GM18873 (cell line): ENCODE measurements around the gene POLR3A.

Experiments
- ATAC-seq: cut with Tn5 transposase; IDR thresholded peaks from one replicate; pipeline ENCODE4 v1.9.1; 2021; ENCODE audit warnings: mild to moderate bottlenecking, moderate library complexity, moderate number of reproducible peaks; ENCODE audit not compliant: unreplicated experiment, low FRiP score

Gene POLR3A

DNA sequence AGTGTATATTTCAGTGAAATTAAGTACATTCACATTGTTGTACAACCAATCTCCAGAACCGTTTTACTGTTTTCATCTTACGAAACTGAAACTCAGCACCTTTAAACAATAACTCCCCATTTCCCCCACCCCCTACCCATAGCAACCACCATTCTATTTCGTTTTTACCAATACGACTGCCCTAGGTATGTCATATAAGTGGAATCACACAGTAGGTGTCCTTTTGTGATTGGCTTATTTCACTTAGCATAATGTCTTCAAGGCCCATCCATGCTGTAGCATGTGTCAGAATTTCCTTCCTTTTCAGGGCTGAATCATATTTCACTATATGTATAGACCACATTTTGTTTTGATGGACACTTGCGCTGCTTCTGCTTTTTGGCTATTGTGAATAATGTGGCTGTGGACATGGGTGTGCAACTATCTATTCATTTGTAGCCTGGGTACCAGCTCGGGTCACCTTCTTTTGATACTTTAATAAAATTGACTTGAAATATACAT, 68.4 kb downstream of the POLR3A start:
- no peak for ATAC-seq

DNA sequence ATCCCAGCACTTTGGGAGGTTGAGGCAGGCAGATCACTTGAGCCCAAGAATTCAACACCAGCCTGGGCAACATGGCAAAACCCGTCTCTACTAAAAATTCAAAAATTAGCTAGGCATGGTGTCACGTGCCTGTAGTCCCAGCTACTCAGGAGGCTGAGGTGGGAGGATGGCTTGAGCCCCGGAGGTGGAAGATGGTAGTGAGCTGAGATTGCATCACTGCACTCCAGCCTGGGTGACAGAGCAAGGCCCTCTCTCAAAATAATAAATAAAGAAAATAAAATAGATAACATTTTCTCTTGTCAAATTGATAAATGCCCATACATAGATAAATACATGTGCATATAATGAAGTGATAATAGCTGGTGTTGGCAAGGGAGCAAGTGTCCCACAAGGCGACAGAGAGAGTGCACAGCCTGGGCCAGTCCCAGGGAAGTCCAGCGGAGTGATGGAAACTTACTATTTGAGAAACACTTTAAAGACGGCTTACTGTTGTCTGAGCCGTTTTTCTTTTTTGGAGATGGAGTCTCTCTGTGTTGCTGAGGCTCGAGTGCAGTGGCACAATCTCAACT, 69.3 kb downstream of the POLR3A start:
- ATAC-seq = no peak

DNA sequence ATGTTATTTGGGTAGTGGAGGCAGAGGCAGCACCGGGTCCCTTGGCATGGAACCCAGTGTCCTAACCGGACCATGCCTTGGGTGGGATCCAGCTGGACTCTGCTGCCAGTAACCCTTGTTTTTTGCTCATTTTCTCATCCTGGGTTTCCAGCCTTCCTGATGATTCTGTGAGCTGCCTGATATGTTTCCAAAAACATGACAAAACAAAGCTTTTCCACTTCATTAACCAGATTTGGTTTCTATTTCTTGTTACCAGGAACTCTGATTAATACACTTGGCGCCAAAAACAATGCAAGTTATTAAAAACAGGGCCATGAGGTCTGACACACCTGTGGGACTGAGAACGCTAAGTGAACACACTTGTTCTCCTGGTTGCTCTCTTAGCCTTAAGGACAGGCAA, 69.9 kb downstream of the POLR3A start:
- no peak for ATAC-seq

DNA sequence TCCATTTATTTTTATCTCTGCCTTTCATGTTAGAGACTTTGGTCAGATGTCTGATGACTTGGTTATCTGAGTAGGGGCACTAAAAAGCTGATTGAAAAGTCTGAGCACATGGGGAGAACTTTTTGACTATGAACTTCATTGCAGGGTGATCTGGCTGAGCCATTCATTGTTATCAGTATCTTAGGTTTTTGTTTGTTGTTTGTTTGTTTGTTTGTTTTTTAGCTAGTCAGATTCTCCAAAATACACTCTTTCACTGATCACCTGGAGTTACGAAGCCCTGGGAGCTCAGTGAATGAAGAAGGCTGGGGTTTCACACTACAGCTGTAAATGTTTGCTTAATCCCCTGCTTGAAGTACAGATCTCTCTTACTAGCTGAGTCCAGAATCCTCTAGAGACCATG, 74.2 kb downstream of the POLR3A start:
- no peak for ATAC-seq

DNA sequence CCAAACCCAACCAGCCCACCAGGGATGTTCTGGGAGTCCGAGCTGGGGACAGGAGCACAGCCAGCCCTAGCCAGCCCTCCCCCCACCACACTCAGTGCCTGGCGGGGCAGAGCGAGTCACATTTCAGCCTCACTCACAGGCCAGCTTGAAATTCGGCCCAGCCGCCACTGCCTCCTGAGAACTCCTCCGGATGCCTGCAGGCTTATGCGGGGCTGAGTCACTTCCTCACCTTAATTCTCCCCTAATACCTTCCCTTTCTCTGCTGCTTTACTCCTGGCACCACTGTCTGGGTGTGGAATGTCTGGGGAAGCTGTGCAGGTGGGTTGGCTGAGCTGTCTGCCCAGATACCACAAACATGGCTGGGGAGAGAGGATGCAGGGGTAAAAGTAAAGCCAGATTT, 80.1 kb downstream of the POLR3A start:
- no peak for ATAC-seq

DNA sequence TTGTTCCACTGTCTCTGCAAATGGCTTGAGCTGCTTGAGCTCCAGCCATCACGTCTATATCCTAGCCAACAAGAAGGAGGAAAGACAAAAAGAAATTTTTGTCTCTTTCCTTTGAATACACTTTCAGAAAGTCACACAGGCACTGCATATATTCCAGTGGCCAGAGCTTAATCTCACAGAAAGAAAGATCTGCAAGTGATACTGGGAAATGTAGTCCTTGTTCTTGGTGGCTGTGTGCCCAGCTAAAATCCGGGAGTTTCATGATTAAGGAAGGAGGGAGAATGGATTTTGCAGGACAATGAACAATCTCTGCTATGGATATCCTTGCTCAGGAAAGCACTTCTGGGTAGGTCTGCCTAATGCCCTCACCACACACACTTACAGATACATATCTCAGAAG, 83.2 kb downstream of the POLR3A start:
- no peak for ATAC-seq

DNA sequence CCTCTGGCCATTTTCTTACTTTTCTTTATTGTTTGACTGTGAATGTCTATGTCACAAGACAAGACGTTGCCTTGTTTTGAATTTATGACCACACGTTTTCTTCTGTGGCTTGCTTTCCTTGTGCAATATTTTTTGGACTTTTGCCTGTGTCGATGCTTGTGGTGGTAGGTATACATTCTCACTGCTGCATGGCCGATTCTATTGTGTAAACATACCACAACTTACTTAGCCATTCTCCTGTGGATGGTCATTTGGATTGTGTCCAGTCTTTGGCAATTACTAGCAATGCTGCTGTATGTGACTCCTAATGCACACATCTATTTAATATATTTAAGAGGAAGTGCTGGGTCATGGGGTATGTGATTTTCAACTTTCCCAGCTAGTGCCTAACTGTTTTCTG, 84.8 kb downstream of the POLR3A start:
- no peak for ATAC-seq

DNA sequence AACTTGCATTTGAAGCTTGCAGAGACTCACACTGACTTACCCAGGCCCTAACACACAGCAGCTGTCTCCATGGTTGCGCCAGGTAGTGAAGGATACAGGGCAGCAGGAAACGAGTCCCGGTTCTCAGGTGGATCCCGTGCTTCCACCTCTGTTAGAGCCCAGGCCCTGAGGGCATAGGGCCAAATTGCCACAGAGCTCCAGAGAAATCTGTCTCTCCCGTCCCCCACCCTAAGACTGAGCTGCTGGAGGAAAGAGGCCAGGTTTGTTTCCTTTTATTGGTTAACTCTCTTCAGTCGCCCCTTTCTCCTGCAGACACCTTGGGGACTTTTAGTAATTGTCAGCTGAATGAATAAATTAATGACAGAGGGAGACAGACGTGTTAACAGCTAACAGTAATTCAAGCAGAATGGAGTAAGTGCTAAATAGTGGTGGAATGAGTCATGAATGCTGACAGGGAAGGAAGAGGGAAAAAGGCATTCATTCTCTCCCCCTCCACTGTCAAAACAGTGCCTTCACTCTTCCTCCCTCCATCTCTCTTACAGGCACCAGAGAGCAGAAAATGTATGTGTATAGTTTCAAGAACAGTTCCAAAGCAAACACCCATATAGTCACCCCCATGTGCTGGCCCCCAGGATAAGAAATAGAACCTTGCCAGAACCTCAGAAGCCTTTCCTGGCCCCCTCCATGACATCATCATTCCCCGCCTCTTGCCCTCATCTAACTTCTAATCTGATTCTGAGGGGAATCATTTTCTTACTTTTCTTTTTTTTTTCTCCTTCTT, 86.0 kb downstream of the POLR3A start:
- ATAC-seq = no peak

DNA sequence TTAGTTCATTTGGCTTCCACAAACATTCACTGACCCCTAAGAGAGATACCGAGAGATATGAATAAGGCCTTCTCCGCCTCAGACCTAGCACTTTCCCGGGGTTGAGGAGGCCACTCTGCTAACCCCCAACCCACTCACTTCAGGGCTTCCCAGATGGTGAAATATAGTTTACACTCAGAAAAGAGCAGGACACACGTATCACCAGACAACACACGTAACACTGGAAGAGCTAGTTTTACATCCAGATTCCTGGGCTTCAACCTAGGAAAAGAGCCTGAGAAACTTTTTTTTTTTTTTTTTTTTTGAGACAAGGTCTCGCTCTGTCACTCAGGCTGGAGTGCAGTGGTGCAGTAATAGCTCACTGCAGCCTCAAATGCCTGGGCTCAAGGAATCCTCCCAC, 87.5 kb downstream of the POLR3A start:
- ATAC-seq = no peak

DNA sequence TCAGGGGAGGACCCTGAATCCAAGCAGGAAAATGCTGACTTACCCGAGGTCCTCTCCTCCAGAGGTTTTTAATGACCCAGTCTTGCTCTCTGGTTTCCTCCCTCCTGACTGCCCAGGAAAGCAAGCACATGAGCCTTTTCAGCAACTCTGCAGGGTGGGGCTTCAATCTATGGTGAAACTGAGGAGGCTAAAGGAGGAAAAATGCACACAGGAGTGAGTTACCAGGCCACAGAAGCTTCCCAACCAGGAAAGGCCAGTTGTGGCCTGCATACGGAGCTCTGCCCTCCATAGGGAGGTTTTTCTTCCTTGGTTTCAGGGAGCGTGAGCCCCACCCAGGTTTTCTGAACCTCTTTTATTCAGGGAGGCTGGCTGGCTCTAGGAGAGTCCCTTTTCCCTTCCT, 88.7 kb downstream of the POLR3A start:
- ATAC-seq = no peak

DNA sequence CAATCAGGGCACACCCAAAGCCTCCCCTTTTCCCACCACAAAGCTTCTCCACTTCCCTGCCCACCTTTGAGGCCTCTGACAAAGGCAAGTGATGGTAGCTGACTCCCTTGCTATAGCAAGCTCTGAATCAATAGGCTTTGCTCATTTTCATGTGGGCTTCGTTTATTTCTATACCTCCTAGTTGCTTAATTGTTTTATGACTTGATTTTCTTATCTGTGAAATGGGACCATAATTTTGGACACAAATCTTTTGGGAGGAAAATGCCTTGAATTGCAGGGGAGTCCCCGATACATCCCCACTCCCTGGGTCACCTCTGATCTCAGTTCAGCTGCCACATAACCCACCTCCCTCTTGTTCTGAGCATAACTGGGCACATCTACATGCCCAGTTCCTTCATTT, 89.1 kb downstream of the POLR3A start:
- ATAC-seq = no peak

DNA sequence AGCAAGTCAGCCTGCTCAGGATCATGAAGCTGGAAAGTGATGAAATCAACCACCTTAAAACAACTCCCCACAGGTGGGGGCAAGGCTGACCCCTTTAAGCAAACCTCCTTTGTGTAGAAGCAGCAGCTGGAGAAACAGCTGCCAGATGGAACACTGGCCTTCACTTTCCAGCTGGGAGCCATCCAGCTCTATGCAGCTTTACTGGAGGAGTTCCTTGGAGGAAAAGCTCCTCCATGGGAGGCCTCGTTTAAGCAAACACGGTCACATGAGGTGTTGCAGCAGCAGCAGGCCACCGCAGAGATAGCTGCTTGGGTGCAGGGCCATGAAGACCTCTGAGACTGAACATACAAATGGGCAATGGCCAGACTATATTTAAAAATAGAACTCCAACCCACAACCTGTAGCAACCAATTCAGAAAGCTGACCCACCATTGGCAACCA, 89.7 kb downstream of the POLR3A start:
- ATAC-seq = no peak

DNA sequence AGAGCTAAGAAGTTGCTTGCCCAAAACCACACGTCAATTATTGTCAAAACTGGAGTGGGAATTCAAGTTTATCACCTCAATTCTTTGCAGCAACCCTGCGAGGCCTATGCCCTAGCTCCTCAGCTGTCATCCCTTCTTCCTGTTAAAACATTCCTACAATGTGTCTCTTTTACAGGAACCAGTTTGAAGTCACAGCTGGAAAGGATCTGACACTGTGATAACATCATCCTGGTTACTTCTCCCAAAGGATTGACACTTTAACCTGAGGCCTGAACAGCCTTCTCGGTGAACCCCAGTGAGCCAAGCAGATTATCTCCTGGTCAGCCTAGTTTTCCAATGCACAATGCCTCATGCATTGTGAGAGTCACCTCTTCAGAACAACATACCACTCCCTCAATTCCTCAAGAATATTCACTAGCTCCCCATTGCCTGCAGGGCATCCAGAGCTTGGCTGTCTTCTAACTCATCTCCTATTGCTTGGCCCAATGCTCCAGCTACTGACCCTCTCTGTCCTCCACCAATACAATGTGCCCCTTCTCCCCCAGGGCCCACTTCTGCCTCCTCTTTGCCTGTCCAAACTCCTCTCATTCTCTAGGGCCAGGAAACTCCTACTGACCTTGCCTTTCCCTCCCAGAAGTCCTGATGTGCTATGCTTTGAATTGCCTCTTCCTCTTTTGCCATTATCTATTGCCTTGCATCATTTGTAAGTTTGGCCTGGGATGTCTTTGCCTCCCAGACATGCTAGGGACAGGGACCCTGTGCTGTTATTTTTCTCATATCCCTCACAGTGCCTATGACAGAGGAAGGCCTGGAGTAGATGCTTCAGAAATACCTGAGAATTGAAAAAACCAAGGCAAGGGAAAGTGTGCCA, 92.4 kb downstream of the POLR3A start:
- ATAC-seq = no peak

DNA sequence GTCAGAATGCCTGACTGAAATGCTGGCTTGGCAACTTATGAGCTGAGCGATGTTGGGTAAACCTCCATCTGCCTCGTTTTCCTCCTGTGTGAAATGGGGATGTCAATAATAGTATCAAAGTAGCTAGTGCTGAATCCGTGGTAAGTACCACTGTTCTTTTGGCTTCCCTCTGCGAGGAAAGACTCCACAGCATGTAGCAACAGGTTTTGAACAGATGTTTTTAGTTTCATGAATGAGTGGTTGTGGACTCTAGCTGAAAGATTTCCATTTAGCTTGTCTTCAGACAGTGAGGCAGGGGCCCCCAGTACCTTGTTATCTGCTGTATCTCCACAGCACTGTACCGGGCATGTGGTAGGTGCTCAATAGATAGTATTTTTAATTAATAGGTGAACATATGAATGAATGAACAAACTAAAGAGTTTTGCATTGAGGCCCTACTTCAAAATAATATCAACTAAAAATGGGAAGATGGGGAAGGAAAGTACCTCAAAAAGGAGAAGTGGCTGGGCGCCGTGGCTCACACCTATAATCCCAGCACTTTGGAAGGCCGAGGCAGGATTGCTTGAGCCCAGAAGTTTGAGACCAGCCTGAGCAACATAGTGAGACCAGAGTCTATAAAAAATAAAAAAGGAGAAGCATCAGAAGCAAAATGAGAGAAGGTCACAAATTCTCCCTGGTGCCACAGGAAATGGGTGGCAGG, 97.1 kb downstream of the POLR3A start:
- ATAC-seq = no peak

DNA sequence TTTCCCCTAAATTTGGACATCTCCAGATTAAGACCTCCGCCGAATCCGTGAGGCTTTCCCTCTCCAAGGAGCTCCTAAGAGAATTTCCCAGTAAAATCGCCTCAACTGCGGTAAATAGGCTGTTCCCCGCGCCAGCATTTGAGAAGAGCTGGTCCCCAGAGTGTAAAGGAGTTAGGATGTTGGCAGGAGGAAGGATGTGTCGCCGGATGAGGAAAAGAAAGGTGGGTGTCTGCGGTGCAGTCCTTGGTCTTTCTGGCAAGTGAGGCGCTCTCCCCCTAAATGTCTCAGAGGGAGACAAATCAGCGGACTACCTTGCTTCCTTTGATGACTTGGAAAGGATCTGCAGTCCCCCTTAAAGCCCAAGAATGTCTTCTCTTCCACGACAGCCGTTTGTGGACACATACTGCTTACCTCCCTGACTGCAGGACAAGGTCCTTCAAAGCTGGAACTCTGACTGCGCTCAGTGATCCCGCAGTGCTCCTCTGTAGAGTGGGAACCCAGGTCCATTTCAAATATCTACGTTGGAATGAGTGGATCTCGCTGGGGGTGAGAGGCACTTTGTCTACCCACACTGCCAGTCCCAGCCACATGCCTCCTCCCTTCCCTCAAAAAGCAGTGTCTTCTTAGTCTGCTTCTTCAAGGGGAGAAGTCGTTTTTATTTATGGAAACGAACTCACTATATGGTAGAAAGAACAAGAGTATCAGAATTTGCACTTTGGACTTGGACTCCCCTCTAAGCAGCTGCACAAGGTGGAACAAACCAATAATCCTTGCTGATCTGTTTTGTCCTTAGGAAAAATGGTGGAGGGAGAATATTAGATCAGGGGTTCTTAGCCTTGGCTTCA, 101.7 kb downstream of the POLR3A start:
- ATAC-seq = no peak

DNA sequence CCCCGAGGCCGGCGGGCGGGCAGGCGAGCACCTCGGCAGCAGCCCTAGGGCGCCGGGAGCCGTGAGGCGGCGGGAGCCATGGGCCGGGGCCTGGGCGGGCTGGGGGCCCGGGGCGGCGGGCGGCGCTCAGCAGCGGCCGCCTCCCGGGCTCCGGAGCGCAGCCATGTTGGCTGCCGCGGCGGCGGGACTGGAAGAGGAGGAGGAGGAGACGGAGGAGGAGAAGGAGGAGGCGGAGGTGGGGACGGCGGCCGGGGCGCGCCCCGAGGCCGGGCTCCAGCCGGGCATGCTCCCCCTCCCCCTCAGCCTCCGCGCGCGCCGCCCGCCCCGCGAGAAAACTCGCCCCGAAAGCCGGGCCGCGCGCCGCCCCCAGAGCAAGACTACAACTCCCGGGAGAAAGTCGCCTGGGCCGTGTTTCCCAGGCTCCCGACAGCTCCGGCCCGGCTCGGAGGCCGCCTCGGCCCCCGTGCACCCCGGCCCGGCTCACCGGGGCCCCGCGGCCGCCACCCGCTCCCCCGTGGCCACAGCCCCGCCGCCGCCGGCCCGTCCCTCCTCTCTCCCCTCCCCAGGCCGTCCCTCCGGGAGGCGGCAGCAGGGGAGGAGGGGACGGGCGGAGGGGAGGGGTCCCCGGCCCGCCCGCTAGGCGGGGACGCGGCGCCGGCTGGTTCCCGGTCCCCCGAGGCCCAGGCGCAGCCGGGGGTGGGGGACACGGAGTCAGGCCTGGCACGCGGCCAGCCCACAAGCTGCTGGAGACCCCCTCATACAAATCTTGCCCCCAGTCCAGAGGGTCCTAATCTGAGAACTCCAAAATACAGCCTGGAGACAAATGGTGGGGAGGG, 102.5 kb downstream of the POLR3A start, which contains the start of gene DLG5:
TSS of gene DLG5 (minus strand) at position 190 of the 836 bp plus-strand sequence. CDS start 235 bp downstream, outside the sequence.
- ATAC-seq = no peak

DNA sequence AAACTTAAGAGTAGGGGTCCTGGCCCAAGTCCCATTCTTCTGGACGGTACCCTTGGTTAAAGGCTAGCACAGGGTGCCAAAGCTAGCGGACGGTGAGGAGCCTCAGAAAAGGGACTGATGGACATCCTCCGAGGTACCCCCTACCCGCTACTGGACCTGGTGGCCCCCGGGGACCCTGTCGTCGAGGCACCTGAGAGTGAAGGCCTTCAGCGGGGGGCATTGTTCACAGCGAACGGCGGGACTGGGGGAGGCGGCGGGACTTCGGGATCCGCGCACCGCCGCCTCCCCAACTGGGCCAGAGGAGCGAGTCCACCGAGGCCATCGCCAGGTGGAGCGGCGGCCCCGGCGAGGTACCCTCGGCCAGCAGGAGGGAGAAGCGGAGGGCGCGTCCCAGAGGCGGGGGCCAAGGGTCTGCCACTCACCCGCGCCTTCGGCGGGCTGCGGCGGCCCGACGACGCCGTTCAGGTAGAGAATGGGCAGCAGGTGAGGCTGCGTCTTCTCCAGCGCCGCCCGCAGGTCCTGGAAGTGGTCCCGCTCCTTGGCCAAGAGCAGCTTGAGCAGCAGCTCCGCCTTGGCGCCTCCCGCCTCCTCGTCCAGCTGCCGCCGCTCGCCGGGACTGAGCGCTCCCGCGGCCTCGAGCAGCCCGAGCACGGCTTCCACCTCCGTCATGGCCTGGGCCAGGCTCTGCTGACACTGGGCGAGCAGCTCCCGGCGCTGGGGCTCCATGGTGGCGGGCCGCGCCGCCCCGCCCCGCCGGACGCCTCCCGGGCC, 103.3 kb downstream of the POLR3A start:
- no peak for ATAC-seq

DNA sequence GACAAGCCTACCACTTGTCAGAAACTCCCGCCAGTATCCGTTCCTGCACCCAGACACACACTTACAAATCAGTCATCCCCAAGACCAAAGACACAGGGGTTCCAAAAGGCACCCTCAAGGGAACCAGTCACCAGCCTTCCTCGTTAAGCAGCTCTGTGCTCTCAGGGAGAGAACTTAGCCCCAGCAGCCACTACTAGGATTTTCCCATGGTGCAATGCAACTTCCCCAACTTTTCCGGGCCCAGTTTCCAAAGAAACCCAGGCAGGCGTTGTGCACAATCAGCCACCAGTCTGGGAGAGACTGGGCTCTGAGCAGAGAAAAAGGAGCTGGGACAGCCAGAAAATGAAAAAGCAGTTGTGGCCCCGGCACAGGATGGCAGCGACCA, 103.9 kb downstream of the POLR3A start:
- ATAC-seq = no peak
